ENCODE data around the gene RAB36. TPM values are rescaled to one million over a fixed set of nuclear protein-coding genes. Genes with fewer than 3 reads are reported as not detected.

RAB36 gene
- polyA plus RNA-seq, 1 experiment: 10.1 TPM

DNA sequence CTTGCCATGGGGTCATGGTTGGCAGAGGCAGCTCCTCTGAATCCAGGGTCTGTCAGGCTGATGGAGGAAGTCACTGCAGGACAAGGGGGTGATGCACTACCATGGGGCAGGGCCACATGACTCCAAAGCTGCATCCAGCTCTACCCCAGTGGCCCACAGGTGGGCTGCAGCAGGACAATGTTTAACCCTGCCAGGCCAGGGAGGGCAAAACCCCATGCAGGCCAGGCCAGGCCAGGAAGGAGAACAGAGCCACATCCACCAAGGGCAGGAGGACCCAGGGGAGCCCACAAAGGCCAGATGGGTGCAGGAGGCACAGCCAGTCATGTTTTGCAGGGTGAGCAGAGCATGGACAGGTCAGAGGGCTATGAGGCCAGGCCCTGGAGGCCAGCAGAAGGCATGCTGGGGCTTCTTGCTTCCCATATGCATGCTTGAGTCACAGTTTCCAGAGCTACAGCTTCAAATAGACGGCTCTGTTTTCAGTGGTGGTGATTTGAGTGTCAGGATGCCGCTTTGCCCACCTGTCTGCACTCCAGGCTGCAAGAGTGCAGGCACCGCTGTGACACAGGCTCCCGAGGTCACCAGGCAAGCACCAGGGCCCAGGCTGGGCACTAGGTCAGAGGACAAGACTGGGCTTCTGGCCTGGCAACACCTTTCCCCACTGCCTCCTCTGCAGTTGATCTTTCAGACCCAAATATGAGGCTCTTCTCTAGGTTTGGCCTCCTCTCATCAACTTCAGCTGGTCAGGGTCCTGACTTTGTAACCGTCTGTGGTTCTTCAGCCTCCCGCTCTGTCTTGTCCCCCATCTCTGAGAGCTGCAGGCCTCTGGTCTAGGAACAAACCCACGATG is 26.4 kb upstream of the RAB36 start:
- no peak overlapping the region for H3K4me3 ChIP-seq (ENCODE audit: low read depth, low read length)
- no peak for DNase-seq (ENCODE audit: low read depth)
- TF ChIP-seq CTCF (IDR thresholded peaks at IDR 0.05; ENCODE audit: insufficient read depth, low read depth, low read length): no peak
- POLR2A ChIA-PET: interaction anchor here (0.8 kb wide), 1 partner anchor 29 kb away, joined by 4 read pairs; no protein-coding TSS in a partner anchor
- CTCF ChIA-PET: interaction anchor here (0.6 to 15.2 kb wide), 8 partner anchors 9 to 568 kb away, joined by 3 to 425 read pairs (median 4); no protein-coding TSS in a partner anchor
- 0 out of 2 replicates have a peak, but pooled peaks cover 3% of the 10 kb centered on the region for H3K36me3 ChIP-seq (ENCODE audit: control insufficient read depth, insufficient read depth, low read length)
- no peaks in the 10 kb centered on the region for H3K27me3 ChIP-seq (ENCODE audit: control insufficient read depth, insufficient read depth, low read length)

DNA sequence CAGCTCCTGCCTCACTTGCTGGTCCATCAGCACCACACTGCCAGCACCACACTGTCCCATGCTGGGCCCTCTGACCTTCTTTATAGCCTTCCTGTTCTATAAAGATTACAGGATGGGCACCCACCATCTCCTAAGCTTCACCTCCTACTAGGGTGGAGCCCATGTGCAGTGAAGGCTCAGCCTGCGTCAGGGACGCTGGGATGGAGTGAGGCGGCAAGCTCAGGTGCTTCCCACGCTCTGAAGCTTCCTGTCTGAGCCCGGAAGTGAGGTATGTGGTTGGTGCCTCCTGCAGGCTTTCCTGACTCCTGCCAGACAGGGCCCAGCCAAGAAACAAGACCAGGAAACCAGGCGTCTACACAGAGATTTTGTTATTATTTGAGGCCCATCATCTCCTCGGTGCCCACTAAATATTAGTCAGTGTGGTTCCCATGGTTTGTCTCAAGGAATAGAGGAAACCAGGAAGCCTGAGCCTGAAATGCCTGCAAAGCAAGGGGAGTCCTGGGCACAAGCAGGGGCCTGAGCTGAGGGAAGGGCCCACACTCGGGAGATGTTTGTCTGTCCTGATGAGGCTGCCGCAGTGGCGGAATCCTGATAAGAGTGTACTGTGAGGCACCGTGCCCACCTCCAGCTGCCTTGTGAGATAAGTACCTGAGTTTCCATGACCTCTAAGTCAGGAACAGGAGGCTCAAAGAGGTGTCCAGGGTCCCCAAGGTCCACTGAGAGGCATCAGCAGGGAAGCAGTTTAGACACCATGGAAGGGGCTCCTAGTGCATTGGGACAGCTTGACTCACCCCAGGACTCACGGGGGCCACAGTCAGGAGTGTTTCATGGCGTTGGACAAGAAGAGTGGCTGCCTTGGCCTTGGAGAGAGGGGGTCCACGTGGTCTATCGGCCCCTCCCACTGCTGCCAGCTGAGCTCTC is 25.5 kb upstream of the RAB36 start:
- Histone ChIP-seq H3K36me3 (ENCODE audit: control insufficient read depth, insufficient read depth, low read length) (0 out of 2 replicates have a peak, but pooled peaks cover 3% of the 10 kb centered on the region), H3K27me3 (ENCODE audit: control insufficient read depth, insufficient read depth, low read length) (no peaks in the 10 kb centered on the region), H3K4me3 (ENCODE audit: low read depth, low read length) (no peak overlapping the region)
- CTCF ChIA-PET: interaction anchor here (0.5 to 15.2 kb wide), 4 partner anchors 8 to 1463 kb away, joined by 3 to 425 read pairs (median 4); no protein-coding TSS in a partner anchor
- POLR2A ChIA-PET: interaction anchor here (0.8 kb wide), 1 partner anchor 30 kb away, joined by 4 read pairs; no protein-coding TSS in a partner anchor
- TF ChIP-seq CTCF (IDR thresholded peaks at IDR 0.05; ENCODE audit: insufficient read depth, low read depth, low read length): no peak
- DNase-seq (ENCODE audit: low read depth): no peak

GRCh38 chr22:23120415-23120899 is 24.8 kb upstream of the RAB36 start:
- Histone ChIP-seq H3K4me3 (ENCODE audit: low read depth, low read length) (no peak overlapping the region), H3K36me3 (ENCODE audit: control insufficient read depth, insufficient read depth, low read length) (0 out of 2 replicates have a peak, but pooled peaks cover 3% of the 10 kb centered on the region), H3K27me3 (ENCODE audit: control insufficient read depth, insufficient read depth, low read length) (no peaks in the 10 kb centered on the region)
- ChIA-PET POLR2A (no interaction called here), CTCF (interaction anchor here (0.5 to 15.2 kb wide), 6 partner anchors 8 to 1464 kb away, joined by 3 to 425 read pairs (median 3); no protein-coding TSS in a partner anchor)
- no peak for TF ChIP-seq CTCF (IDR thresholded peaks at IDR 0.05; ENCODE audit: insufficient read depth, low read depth, low read length)
- DNase-seq (ENCODE audit: low read depth): no peak

- no peak for TF ChIP-seq CTCF (IDR thresholded peaks at IDR 0.05; ENCODE audit: insufficient read depth, low read depth, low read length)
- POLR2A ChIA-PET: no interaction called here
- Histone ChIP-seq H3K4me3 (ENCODE audit: low read depth, low read length) (no peak overlapping the region), H3K36me3 (ENCODE audit: control insufficient read depth, insufficient read depth, low read length) (0 out of 2 replicates have a peak, but pooled peaks cover 3% of the 10 kb centered on the region), H3K27me3 (ENCODE audit: control insufficient read depth, insufficient read depth, low read length) (no peaks in the 10 kb centered on the region)
- CTCF ChIA-PET: interaction anchor here (1.1 to 15.2 kb wide), 3 partner anchors 12 to 163 kb away, joined by 3 to 425 read pairs (median 3); no protein-coding TSS in a partner anchor
- no peak for DNase-seq (ENCODE audit: low read depth)
Measured at GRCh38 chr22:23121000-23121421, 24.3 kb upstream of the RAB36 start.
